ENCODE measurements around the gene ALDH1L1.

Gene ALDH1L1

GRCh38 chr3:126126286-126126685 is 54.1 kb downstream of the ALDH1L1 start:
- Histone ChIP-seq H3K4me1 (ENCODE audit: control extremely low read depth in 1 of 4, control insufficient read depth in 4 of 4, insufficient read depth in 4 of 4, low read length in 3 of 4) (peaks cover 0 to 12% (median 5%) of the 10 kb centered on the region in 4 experiments), H3K36me3 (ENCODE audit: control insufficient read depth in 4 of 4, insufficient read depth in 4 of 4, low read length in 3 of 4) (no peaks in the 10 kb centered on the region), H3K27ac (ENCODE audit: insufficient read depth in 1 of 2, low read depth in 1 of 2, low read length in 2 of 2, poor library complexity in 1 of 2, severe bottlenecking in 2 of 2) (no peak overlapping the region), H3K27me3 (replicated peaks in 2 of 5; ENCODE audit: control insufficient read depth in 4 of 5, insufficient read depth in 5 of 5, low read length in 4 of 5) (peaks cover 0 to 2% (median 0%) of the 10 kb centered on the region in 5 experiments), H3K4me3 (ENCODE audit: control insufficient read depth in 1 of 7, extremely low read depth in 1 of 7, insufficient read depth in 4 of 7, low read depth in 2 of 7, low read length in 6 of 7) (no peak overlapping the region), H3K9me3 (ENCODE audit: control extremely low read depth in 1 of 5, control insufficient read depth in 4 of 5, insufficient read depth in 2 of 5, low read depth in 1 of 5, low read length in 4 of 5) (no peaks in the 10 kb centered on the region)
- 94% methylated on average over 9 of the region's 12 CpGs for WGBS (ENCODE audit: insufficient coverage)
- POLR2A ChIA-PET: no interaction called here
- CTCF ChIA-PET: interaction anchor here (2.9 kb wide), 1 partner anchor 8 kb away, joined by 15 read pairs; no protein-coding TSS in a partner anchor
- no peak for DNase-seq

- 87% methylated on average over 2 of the region's 2 CpGs for WGBS (ENCODE audit: insufficient coverage)
- H3K9me3 ChIP-seq (ENCODE audit: control extremely low read depth in 1 of 5, control insufficient read depth in 4 of 5, insufficient read depth in 2 of 5, low read depth in 1 of 5, low read length in 4 of 5): no peaks in the 10 kb centered on the region
- no peak overlapping the region for H3K27ac ChIP-seq (ENCODE audit: insufficient read depth in 1 of 2, low read depth in 1 of 2, low read length in 2 of 2, poor library complexity in 1 of 2, severe bottlenecking in 2 of 2)
- H3K27me3 ChIP-seq (replicated peaks in 2 of 5; ENCODE audit: control insufficient read depth in 4 of 5, insufficient read depth in 5 of 5, low read length in 4 of 5): peaks cover 0 to 2% (median 0%) of the 10 kb centered on the region in 5 experiments
- ChIA-PET CTCF (interaction anchor here (2.9 kb wide), 1 partner anchor 8 kb away, joined by 15 read pairs; no protein-coding TSS in a partner anchor), POLR2A (no interaction called here)
- H3K36me3 ChIP-seq (ENCODE audit: control insufficient read depth in 4 of 4, insufficient read depth in 4 of 4, low read length in 3 of 4): no peaks in the 10 kb centered on the region
- peaks cover 0 to 12% (median 5%) of the 10 kb centered on the region in 4 experiments for H3K4me1 ChIP-seq (ENCODE audit: control extremely low read depth in 1 of 4, control insufficient read depth in 4 of 4, insufficient read depth in 4 of 4, low read length in 3 of 4)
- H3K4me3 ChIP-seq (ENCODE audit: control insufficient read depth in 1 of 7, extremely low read depth in 1 of 7, insufficient read depth in 4 of 7, low read depth in 2 of 7, low read length in 6 of 7): no peak overlapping the region
- DNase-seq: no peak
Measured at GRCh38 chr3:126125781-126126251, 54.6 kb downstream of the ALDH1L1 start.

- Histone ChIP-seq H3K36me3 (ENCODE audit: control insufficient read depth in 4 of 4, insufficient read depth in 4 of 4, low read length in 3 of 4) (no peaks in the 10 kb centered on the region), H3K4me1 (ENCODE audit: control extremely low read depth in 1 of 4, control insufficient read depth in 4 of 4, insufficient read depth in 4 of 4, low read length in 3 of 4) (peaks cover 0 to 12% (median 5%) of the 10 kb centered on the region in 4 experiments), H3K9me3 (ENCODE audit: control extremely low read depth in 1 of 5, control insufficient read depth in 4 of 5, insufficient read depth in 2 of 5, low read depth in 1 of 5, low read length in 4 of 5) (no peaks in the 10 kb centered on the region), H3K4me3 (ENCODE audit: control insufficient read depth in 1 of 7, extremely low read depth in 1 of 7, insufficient read depth in 4 of 7, low read depth in 2 of 7, low read length in 6 of 7) (no peak overlapping the region), H3K27ac (ENCODE audit: insufficient read depth in 1 of 2, low read depth in 1 of 2, low read length in 2 of 2, poor library complexity in 1 of 2, severe bottlenecking in 2 of 2) (no peak overlapping the region), H3K27me3 (replicated peaks in 2 of 5; ENCODE audit: control insufficient read depth in 4 of 5, insufficient read depth in 5 of 5, low read length in 4 of 5) (peaks cover 0 to 2% (median 0%) of the 10 kb centered on the region in 5 experiments)
- 100% methylated on average over 5 of the region's 5 CpGs for WGBS (ENCODE audit: insufficient coverage)
- DNase-seq: no peak
- CTCF ChIA-PET: interaction anchor here (2.9 kb wide), 1 partner anchor 9 kb away, joined by 15 read pairs; no protein-coding TSS in a partner anchor
- POLR2A ChIA-PET: no interaction called here
Measured at GRCh38 chr3:126125341-126125740, 55.0 kb downstream of the ALDH1L1 start.

- Histone ChIP-seq H3K4me1 (ENCODE audit: control extremely low read depth in 1 of 4, control insufficient read depth in 4 of 4, insufficient read depth in 4 of 4, low read length in 3 of 4) (peaks cover 0 to 8% (median 3%) of the 10 kb centered on the region in 4 experiments), H3K27ac (ENCODE audit: insufficient read depth in 1 of 2, low read depth in 1 of 2, low read length in 2 of 2, poor library complexity in 1 of 2, severe bottlenecking in 2 of 2) (no peak overlapping the region), H3K9me3 (ENCODE audit: control extremely low read depth in 1 of 5, control insufficient read depth in 4 of 5, insufficient read depth in 2 of 5, low read depth in 1 of 5, low read length in 4 of 5) (no peaks in the 10 kb centered on the region), H3K36me3 (ENCODE audit: control insufficient read depth in 4 of 4, insufficient read depth in 4 of 4, low read length in 3 of 4) (no peaks in the 10 kb centered on the region), H3K4me3 (ENCODE audit: control insufficient read depth in 1 of 7, extremely low read depth in 1 of 7, insufficient read depth in 4 of 7, low read depth in 2 of 7, low read length in 6 of 7) (no peak overlapping the region), H3K27me3 (replicated peaks in 2 of 5; ENCODE audit: control insufficient read depth in 4 of 5, insufficient read depth in 5 of 5, low read length in 4 of 5) (peaks cover 0 to 2% (median 0%) of the 10 kb centered on the region in 5 experiments)
- CTCF ChIA-PET: interaction anchor here (2.9 kb wide), 1 partner anchor 9 kb away, joined by 15 read pairs; no protein-coding TSS in a partner anchor
- 83% methylated on average over 8 of the region's 9 CpGs for WGBS (ENCODE audit: insufficient coverage)
- DNase-seq: no peak
- POLR2A ChIA-PET: no interaction called here
Measured at GRCh38 chr3:126124896-126125295, 55.5 kb downstream of the ALDH1L1 start.

DNA sequence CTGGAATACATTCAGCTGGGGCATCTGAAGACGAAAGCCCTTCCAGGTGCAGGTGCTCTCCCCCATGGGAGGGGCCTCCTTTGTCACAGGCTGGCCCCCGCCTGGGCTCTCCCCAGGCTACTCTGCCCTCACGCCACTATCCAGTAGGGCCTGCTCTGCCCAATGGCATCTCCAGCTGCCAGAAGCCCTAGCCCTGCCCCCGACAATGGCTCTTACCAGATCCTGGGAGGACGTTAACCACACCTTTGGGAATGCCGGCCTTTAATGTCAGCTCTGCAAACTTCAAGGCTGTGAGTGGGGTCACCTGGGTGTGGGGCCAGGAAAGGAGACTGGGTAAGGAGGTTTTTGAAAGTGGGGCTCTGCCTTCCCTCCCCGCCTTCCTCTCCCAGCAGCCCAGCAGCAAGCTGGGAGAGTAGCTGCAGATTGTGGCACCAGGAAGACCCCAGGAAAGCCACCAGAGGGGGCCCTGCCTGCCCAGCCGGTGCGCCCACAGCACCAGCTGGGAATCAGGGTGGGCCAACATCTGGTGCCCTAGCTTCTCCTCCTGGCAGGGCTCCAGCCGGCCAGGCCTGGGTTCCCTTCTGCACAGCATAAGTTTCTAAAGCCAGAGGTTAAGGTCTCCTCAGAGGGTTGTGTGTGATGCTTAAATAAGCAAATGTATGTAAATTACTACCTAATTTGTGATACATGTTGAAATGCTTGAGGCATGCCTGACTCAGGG is 56.1 kb downstream of the ALDH1L1 start:
- peaks cover 0 to 2% (median 0%) of the 10 kb centered on the region in 5 experiments for H3K27me3 ChIP-seq (replicated peaks in 2 of 5; ENCODE audit: control insufficient read depth in 4 of 5, insufficient read depth in 5 of 5, low read length in 4 of 5)
- WGBS (ENCODE audit: insufficient coverage): 93% methylated on average over 8 of the region's 10 CpGs
- CTCF ChIA-PET: interaction anchor here (2.9 kb wide), 1 partner anchor 10 kb away, joined by 15 read pairs; no protein-coding TSS in a partner anchor
- H3K27ac ChIP-seq (ENCODE audit: insufficient read depth in 1 of 2, low read depth in 1 of 2, low read length in 2 of 2, poor library complexity in 1 of 2, severe bottlenecking in 2 of 2): no peak overlapping the region
- no peak for DNase-seq
- peaks cover 0 to 2% (median under 1%) of the 10 kb centered on the region in 4 experiments for H3K4me1 ChIP-seq (ENCODE audit: control extremely low read depth in 1 of 4, control insufficient read depth in 4 of 4, insufficient read depth in 4 of 4, low read length in 3 of 4)
- H3K9me3 ChIP-seq (ENCODE audit: control extremely low read depth in 1 of 5, control insufficient read depth in 4 of 5, insufficient read depth in 2 of 5, low read depth in 1 of 5, low read length in 4 of 5): no peaks in the 10 kb centered on the region
- H3K4me3 ChIP-seq (ENCODE audit: control insufficient read depth in 1 of 7, extremely low read depth in 1 of 7, insufficient read depth in 4 of 7, low read depth in 2 of 7, low read length in 6 of 7): no peak overlapping the region
- POLR2A ChIA-PET: no interaction called here
- H3K36me3 ChIP-seq (ENCODE audit: control insufficient read depth in 4 of 4, insufficient read depth in 4 of 4, low read length in 3 of 4): no peaks in the 10 kb centered on the region

DNA sequence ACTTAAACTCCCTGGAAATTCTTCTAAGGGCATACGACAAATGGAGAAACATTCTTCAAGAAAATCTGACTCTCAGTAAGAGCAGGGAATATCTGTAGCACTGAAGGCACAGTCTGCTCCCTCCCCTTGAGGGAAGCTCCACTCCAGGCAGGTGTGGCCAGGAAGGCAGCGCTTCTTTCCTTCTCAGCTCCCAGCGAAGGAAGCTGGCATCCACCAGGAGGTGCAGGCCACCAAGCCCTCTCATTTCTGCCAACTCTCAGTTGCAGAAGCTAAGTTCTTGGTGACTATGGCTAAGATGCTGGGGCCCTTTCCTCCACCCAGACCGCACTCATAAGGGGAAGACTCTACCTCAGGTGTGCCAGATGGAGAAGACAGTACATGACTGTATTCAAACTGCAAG is 58.8 kb downstream of the ALDH1L1 start:
- ChIA-PET CTCF (interaction anchor here (1.2 kb wide), 1 partner anchor 25 kb away, joined by 3 read pairs; no protein-coding TSS in a partner anchor), POLR2A (no interaction called here)
- 100% methylated on average over 3 of the region's 4 CpGs for WGBS (ENCODE audit: insufficient coverage)
- Histone ChIP-seq H3K4me1 (ENCODE audit: control extremely low read depth in 1 of 4, control insufficient read depth in 4 of 4, insufficient read depth in 4 of 4, low read length in 3 of 4) (no peaks in the 10 kb centered on the region), H3K27ac (ENCODE audit: insufficient read depth in 1 of 2, low read depth in 1 of 2, low read length in 2 of 2, poor library complexity in 1 of 2, severe bottlenecking in 2 of 2) (no peak overlapping the region), H3K36me3 (ENCODE audit: control insufficient read depth in 4 of 4, insufficient read depth in 4 of 4, low read length in 3 of 4) (no peaks in the 10 kb centered on the region), H3K27me3 (replicated peaks in 2 of 5; ENCODE audit: control insufficient read depth in 4 of 5, insufficient read depth in 5 of 5, low read length in 4 of 5) (peaks cover 0 to 2% (median 0%) of the 10 kb centered on the region in 5 experiments), H3K4me3 (ENCODE audit: control insufficient read depth in 1 of 7, extremely low read depth in 1 of 7, insufficient read depth in 4 of 7, low read depth in 2 of 7, low read length in 6 of 7) (no peak overlapping the region), H3K9me3 (ENCODE audit: control extremely low read depth in 1 of 5, control insufficient read depth in 4 of 5, insufficient read depth in 2 of 5, low read depth in 1 of 5, low read length in 4 of 5) (no peaks in the 10 kb centered on the region)
- no peak for DNase-seq

- H3K4me1 ChIP-seq (ENCODE audit: control extremely low read depth in 1 of 4, control insufficient read depth in 4 of 4, insufficient read depth in 4 of 4, low read length in 3 of 4): no peaks in the 10 kb centered on the region
- no peak for DNase-seq
- H3K9me3 ChIP-seq (ENCODE audit: control extremely low read depth in 1 of 5, control insufficient read depth in 4 of 5, insufficient read depth in 2 of 5, low read depth in 1 of 5, low read length in 4 of 5): no peaks in the 10 kb centered on the region
- H3K36me3 ChIP-seq (ENCODE audit: control insufficient read depth in 4 of 4, insufficient read depth in 4 of 4, low read length in 3 of 4): no peaks in the 10 kb centered on the region
- 98% methylated on average over 8 of the region's 9 CpGs for WGBS (ENCODE audit: insufficient coverage)
- CTCF ChIA-PET: interaction anchor here (1.2 kb wide), 1 partner anchor 25 kb away, joined by 3 read pairs; no protein-coding TSS in a partner anchor
- peaks cover 0 to 2% (median 0%) of the 10 kb centered on the region in 5 experiments for H3K27me3 ChIP-seq (replicated peaks in 2 of 5; ENCODE audit: control insufficient read depth in 4 of 5, insufficient read depth in 5 of 5, low read length in 4 of 5)
- POLR2A ChIA-PET: no interaction called here
- H3K4me3 ChIP-seq (ENCODE audit: control insufficient read depth in 1 of 7, extremely low read depth in 1 of 7, insufficient read depth in 4 of 7, low read depth in 2 of 7, low read length in 6 of 7): no peak overlapping the region
- no peak overlapping the region for H3K27ac ChIP-seq (ENCODE audit: insufficient read depth in 1 of 2, low read depth in 1 of 2, low read length in 2 of 2, poor library complexity in 1 of 2, severe bottlenecking in 2 of 2)
Measured at GRCh38 chr3:126121074-126121473, 59.3 kb downstream of the ALDH1L1 start.
